ENCODE results near the gene EIF2AK3.

EIF2AK3 gene

DNA sequence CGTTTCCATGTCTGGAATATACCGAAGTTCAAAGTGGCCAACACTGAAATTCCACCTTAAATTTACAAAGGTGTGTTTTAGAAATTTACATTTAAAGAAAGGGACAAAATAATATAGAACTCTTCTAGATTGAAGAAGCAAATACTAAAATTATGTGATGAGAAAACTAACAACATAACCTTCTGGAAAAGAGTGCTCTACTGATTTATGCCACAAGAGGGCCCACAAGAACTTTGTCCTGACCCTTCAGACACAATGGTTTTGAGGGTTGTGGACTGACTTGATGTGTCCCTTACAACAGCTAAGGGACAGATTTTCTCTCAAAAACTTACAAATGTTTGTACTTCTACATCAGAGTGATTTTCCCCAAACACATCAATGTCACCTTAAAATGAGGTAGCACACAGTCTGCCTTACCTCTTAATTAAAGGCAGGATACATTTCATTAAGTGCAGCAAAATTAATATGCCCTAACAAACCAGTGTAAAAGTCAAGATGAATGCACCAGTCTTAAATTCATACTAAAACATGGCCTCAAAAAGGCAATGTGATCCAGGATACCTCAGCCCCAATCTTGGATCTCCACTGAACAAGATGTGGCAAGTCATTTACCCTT is 36.2 kb downstream of the EIF2AK3 start:
- Histone ChIP-seq H3K79me2 (ENCODE audit: insufficient read depth, low read length) (no peaks in the 10 kb centered on the region), H3K36me3 (ENCODE audit: insufficient read depth, low read length) (peaks cover 77% of the 10 kb centered on the region), H3K27me3 (ENCODE audit: insufficient read depth, low read length, poor library complexity) (no peaks in the 10 kb centered on the region), H3K4me3 (ENCODE audit: low read depth in 1 of 2, low read length in 2 of 2) (no peak overlapping the region), H3K27ac (ENCODE audit: low read length) (no peak overlapping the region), H3K9me3 (ENCODE audit: insufficient read depth, low read length, severe bottlenecking) (no peaks in the 10 kb centered on the region), H3K4me1 (ENCODE audit: insufficient read depth, low read length) (no peaks in the 10 kb centered on the region), H3K9ac (ENCODE audit: low read depth, low read length) (no peak overlapping the region), H3K4me2 (ENCODE audit: insufficient read depth, low read length) (no peak overlapping the region), H2AFZ (ENCODE audit: low read depth, low read length) (no peak overlapping the region), H4K20me1 (ENCODE audit: insufficient read depth, low read length) (no peaks in the 10 kb centered on the region)
- TF ChIP-seq EZH2 (IDR thresholded peaks at IDR 0.05; ENCODE audit: borderline replicate concordance, low read depth, low read length, severe bottlenecking): no peak
- TF ChIP-seq, protein P1, sequence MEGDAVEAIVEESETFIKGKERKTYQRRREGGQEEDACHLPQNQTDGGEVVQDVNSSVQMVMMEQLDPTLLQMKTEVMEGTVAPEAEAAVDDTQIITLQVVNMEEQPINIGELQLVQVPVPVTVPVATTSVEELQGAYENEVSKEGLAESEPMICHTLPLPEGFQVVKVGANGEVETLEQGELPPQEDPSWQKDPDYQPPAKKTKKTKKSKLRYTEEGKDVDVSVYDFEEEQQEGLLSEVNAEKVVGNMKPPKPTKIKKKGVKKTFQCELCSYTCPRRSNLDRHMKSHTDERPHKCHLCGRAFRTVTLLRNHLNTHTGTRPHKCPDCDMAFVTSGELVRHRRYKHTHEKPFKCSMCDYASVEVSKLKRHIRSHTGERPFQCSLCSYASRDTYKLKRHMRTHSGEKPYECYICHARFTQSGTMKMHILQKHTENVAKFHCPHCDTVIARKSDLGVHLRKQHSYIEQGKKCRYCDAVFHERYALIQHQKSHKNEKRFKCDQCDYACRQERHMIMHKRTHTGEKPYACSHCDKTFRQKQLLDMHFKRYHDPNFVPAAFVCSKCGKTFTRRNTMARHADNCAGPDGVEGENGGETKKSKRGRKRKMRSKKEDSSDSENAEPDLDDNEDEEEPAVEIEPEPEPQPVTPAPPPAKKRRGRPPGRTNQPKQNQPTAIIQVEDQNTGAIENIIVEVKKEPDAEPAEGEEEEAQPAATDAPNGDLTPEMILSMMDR (IDR thresholded peaks at IDR 0.05; ENCODE audit: borderline replicate concordance, extremely low read depth, low read length, poor library complexity, severe bottlenecking): peak; percentile 80
- peak; percentile 79; the same call in 2 of the 3 replicates for ATAC-seq (ENCODE audit: insufficient read depth, low read depth)
- peak; percentile 39 for DNase-seq

- no peak overlapping the region for H3K9ac ChIP-seq (ENCODE audit: low read depth, low read length)
- peaks cover 82% of the 10 kb centered on the region for H3K36me3 ChIP-seq (ENCODE audit: insufficient read depth, low read length)
- no peak for DNase-seq
- H2AFZ ChIP-seq (ENCODE audit: low read depth, low read length): no peak overlapping the region
- H3K27ac ChIP-seq (ENCODE audit: low read length): no peak overlapping the region
- H3K79me2 ChIP-seq (ENCODE audit: insufficient read depth, low read length): no peaks in the 10 kb centered on the region
- H3K4me2 ChIP-seq (ENCODE audit: insufficient read depth, low read length): no peak overlapping the region
- no peaks in the 10 kb centered on the region for H3K9me3 ChIP-seq (ENCODE audit: insufficient read depth, low read length, severe bottlenecking)
- ATAC-seq (ENCODE audit: insufficient read depth, low read depth): no peak
- no peaks in the 10 kb centered on the region for H3K4me1 ChIP-seq (ENCODE audit: insufficient read depth, low read length)
- no peaks in the 10 kb centered on the region for H4K20me1 ChIP-seq (ENCODE audit: insufficient read depth, low read length)
- no peak for TF ChIP-seq EZH2 (IDR thresholded peaks at IDR 0.05; ENCODE audit: borderline replicate concordance, low read depth, low read length, severe bottlenecking)
- TF ChIP-seq, protein P1 (IDR thresholded peaks at IDR 0.05; ENCODE audit: borderline replicate concordance, extremely low read depth, low read length, poor library complexity, severe bottlenecking): no peak
- no peaks in the 10 kb centered on the region for H3K27me3 ChIP-seq (ENCODE audit: insufficient read depth, low read length, poor library complexity)
- no peak overlapping the region for H3K4me3 ChIP-seq (ENCODE audit: low read depth in 1 of 2, low read length in 2 of 2)
Measured at GRCh38 chr2:88585969-88586368, 41.3 kb downstream of the EIF2AK3 start.

DNA sequence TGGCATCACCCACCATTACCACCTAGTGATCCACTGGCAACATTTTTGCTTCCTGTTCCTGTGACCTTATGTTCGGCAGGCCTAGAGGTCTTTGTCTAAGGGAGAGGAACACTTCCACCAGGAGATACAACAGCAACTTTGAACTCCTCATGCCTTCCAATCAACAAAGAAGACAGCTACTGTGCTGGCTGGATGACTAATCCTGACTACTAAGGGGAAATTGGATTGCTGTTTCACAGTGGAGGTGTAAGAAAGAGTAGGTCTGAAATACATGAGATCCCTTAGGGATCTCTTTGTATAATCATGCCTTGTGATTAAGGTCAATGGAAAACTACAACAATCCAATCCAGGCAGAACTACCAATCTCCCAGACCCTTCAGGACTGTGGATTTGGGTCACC is 45.2 kb downstream of the EIF2AK3 start:
- H3K4me3 ChIP-seq (ENCODE audit: low read depth in 1 of 2, low read length in 2 of 2): no peak overlapping the region
- H4K20me1 ChIP-seq (ENCODE audit: insufficient read depth, low read length): no peaks in the 10 kb centered on the region
- peaks cover 73% of the 10 kb centered on the region for H3K36me3 ChIP-seq (ENCODE audit: insufficient read depth, low read length)
- TF ChIP-seq, protein P1 (IDR thresholded peaks at IDR 0.05; ENCODE audit: borderline replicate concordance, extremely low read depth, low read length, poor library complexity, severe bottlenecking): no peak
- TF ChIP-seq EZH2 (IDR thresholded peaks at IDR 0.05; ENCODE audit: borderline replicate concordance, low read depth, low read length, severe bottlenecking): no peak
- H3K4me1 ChIP-seq (ENCODE audit: insufficient read depth, low read length): no peaks in the 10 kb centered on the region
- no peak overlapping the region for H3K27ac ChIP-seq (ENCODE audit: low read length)
- H3K79me2 ChIP-seq (ENCODE audit: insufficient read depth, low read length): no peaks in the 10 kb centered on the region
- no peak overlapping the region for H3K9ac ChIP-seq (ENCODE audit: low read depth, low read length)
- H3K27me3 ChIP-seq (ENCODE audit: insufficient read depth, low read length, poor library complexity): no peaks in the 10 kb centered on the region
- no peak overlapping the region for H3K4me2 ChIP-seq (ENCODE audit: insufficient read depth, low read length)
- no peaks in the 10 kb centered on the region for H3K9me3 ChIP-seq (ENCODE audit: insufficient read depth, low read length, severe bottlenecking)
- ATAC-seq (ENCODE audit: insufficient read depth, low read depth): no peak
- no peak for DNase-seq
- H2AFZ ChIP-seq (ENCODE audit: low read depth, low read length): no peak overlapping the region
